Skeletal muscle satellite cell (primary cell): ENCODE data around the gene USP5.
A peak's percentile ranks its signal among the peaks of the same experiment; 100 is the strongest.

Experiments used
- H3K27me3 ChIP-seq: 2 replicates; pipeline ENCODE4 v1.7.0; 2013; ENCODE audit warnings: low read length; ENCODE audit not compliant: control insufficient read depth, insufficient read depth
- H3K36me3 ChIP-seq: 2 replicates; pipeline ENCODE4 v1.7.0; 2013; ENCODE audit warnings: mild to moderate bottlenecking, control low read depth, low read length; ENCODE audit not compliant: insufficient read depth
- H3K4me1 ChIP-seq: 2 replicates; pipeline ENCODE4 v1.7.0; 2013; ENCODE audit warnings: low read length; ENCODE audit not compliant: control insufficient read depth, insufficient read depth
- H3K4me2 ChIP-seq: 2 replicates; pipeline ENCODE4 v1.7.0; 2013; ENCODE audit warnings: mild to moderate bottlenecking, low read length
- H3K4me3 ChIP-seq: 2 replicates; pipeline ENCODE4 v1.7.0; 2013; ENCODE audit warnings: low read length
- H3K9ac ChIP-seq: 2 replicates; pipeline ENCODE4 v1.7.0; 2013; ENCODE audit warnings: mild to moderate bottlenecking, low read depth, low read length, moderate library complexity
- H3K9me3 ChIP-seq: replicated peaks from 2 replicates; pipeline ENCODE4 v1.7.0; 2013; ENCODE audit warnings: mild to moderate bottlenecking, control low read depth, low read length

The USP5 gene

DNA sequence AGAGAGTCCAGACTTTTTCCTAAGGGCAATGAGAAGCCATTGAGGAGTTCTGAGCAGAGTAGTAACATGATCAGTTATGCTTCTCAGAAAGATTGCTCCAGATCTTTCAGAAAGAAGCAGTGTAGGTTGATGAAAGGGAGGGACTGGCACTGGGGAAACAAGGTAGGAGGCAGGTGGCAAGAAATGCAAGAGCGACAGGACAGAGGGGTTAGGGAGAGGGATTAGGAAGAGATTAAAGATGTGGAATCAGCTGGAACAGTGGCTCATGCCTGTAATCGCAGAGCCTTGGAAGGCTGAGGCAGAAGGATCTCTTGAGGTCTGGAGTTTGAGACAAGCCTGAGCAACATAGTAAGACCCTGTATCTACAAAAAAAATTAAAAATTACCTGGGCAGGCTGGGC, 4.3 kb upstream of the USP5 start:
- no peaks in the 10 kb centered on the region for H3K9me3 ChIP-seq
- H3K4me1 ChIP-seq = peaks cover 16% of the 10 kb centered on the region
- no peak overlapping the region for H3K4me2 ChIP-seq
- no peak overlapping the region for H3K9ac ChIP-seq
- H3K4me3 ChIP-seq = no peak overlapping the region
- peaks cover 48% of the 10 kb centered on the region for H3K36me3 ChIP-seq
- no peaks in the 10 kb centered on the region for H3K27me3 ChIP-seq

DNA sequence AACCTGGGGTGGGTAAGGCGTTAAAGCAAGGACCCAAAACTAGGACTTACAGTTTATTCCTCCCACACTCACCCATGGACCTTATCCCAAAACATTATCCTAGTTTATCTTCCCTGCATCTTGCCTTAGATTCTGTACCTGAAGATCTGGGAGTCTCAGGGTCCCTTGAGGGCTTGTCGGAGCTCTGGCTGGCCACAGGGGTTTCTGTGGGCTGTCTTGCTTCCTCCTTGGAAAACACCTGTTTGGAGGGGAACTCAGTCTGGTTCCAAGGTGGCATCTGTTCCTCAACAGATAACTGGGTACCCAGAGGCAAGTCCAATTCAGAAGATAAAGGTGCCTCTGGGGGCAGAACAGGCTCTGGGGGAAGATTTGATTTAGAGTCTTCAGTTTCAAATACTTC, 2.5 kb upstream of the USP5 start:
- H3K9me3 ChIP-seq = no peaks in the 10 kb centered on the region
- H3K4me2 ChIP-seq = peak overlapping the region; percentile 87
- H3K4me1 ChIP-seq = peaks cover 29% of the 10 kb centered on the region
- no peak overlapping the region for H3K4me3 ChIP-seq
- no peak overlapping the region for H3K9ac ChIP-seq
- peaks cover 48% of the 10 kb centered on the region for H3K36me3 ChIP-seq
- H3K27me3 ChIP-seq = no peaks in the 10 kb centered on the region

- Histone ChIP-seq H3K36me3 (peaks cover 48% of the 10 kb centered on the region), H3K4me2 (peak overlapping the region; percentile 87), H3K9ac (peak overlapping the region; percentile 64), H3K4me3 (peak overlapping the region; percentile 90), H3K4me1 (peaks cover 29% of the 10 kb centered on the region), H3K9me3 (no peaks in the 10 kb centered on the region), H3K27me3 (no peaks in the 10 kb centered on the region)
Observed at GRCh38 chr12:6849976-6850560, 1.9 kb upstream of the USP5 start.

GRCh38 chr12:6850796-6851152, 1.2 kb upstream of the USP5 start:
- Histone ChIP-seq H3K4me1 (peaks cover 29% of the 10 kb centered on the region), H3K9ac (peak overlapping the region; percentile 64)

GRCh38 chr12:6851153-6851920, 613 bp upstream of the USP5 start, which contains the start of gene CDCA3:
Gene CDCA3, minus strand, starts transcription at chr12:6851286. Its CDS starts 334 bp downstream, at chr12:6850952.
- Histone ChIP-seq H3K4me3 (peak within 1 kb of the TSS; percentile 90), H3K9me3 (no peaks in the 10 kb centered on the region), H3K4me2 (peak within 1 kb of the TSS; percentile 87), H3K36me3 (peaks cover 49% of the 10 kb centered on the region), H3K27me3 (no peaks in the 10 kb centered on the region), H3K4me1 (peaks cover 29% of the 10 kb centered on the region), H3K9ac (peak within 1 kb of the TSS; percentile 87)

More at GRCh38 chr12:6850796-6851152, 1.2 kb upstream of the USP5 start:
- Histone ChIP-seq H3K27me3 (no peaks in the 10 kb centered on the region), H3K36me3 (peaks cover 48% of the 10 kb centered on the region), H3K4me3 (peak overlapping the region; percentile 90), H3K4me2 (peak overlapping the region; percentile 87), H3K9me3 (no peaks in the 10 kb centered on the region)

- H3K9ac ChIP-seq = peak overlapping the region; percentile 87
- H3K4me3 ChIP-seq = peak overlapping the region; percentile 90
- peak overlapping the region; percentile 88 for H3K4me2 ChIP-seq
- H3K9me3 ChIP-seq = no peaks in the 10 kb centered on the region
- H3K36me3 ChIP-seq = peaks cover 49% of the 10 kb centered on the region
- H3K27me3 ChIP-seq = no peaks in the 10 kb centered on the region
- H3K4me1 ChIP-seq = peaks cover 29% of the 10 kb centered on the region
Observed at GRCh38 chr12:6852651-6853354, 853 bp downstream of the USP5 start.

DNA sequence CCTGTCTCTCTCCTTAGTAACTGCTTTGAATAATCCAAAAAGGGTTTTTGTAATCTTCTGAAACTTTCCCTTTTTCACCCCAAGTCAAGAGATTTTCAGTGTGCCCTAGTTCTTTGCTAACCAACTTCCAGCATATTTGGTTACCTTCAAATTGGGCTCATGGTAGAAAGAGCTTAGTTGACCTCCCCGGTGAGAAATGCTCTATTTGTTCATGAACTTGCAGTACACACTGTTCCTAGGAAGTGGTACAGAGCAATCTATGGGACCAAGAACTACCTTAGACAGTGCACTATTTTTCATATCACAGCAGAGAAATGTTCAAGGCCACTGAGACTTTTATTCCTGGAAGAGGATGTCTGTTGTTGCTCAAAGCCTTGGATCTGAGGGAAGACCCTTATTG, 1.7 kb downstream of the USP5 start:
- H3K4me2 ChIP-seq = peak overlapping the region; percentile 88
- H3K27me3 ChIP-seq = no peaks in the 10 kb centered on the region
- H3K9me3 ChIP-seq = no peaks in the 10 kb centered on the region
- peaks cover 29% of the 10 kb centered on the region for H3K4me1 ChIP-seq
- H3K4me3 ChIP-seq = peak overlapping the region; percentile 90
- peak overlapping the region; percentile 87 for H3K9ac ChIP-seq
- peaks cover 52% of the 10 kb centered on the region for H3K36me3 ChIP-seq

GRCh38 chr12:6854036-6854435, 2.1 kb downstream of the USP5 start:
- Histone ChIP-seq H3K4me3 (peak overlapping the region; percentile 90), H3K36me3 (peaks cover 52% of the 10 kb centered on the region), H3K4me2 (peak overlapping the region; percentile 88), H3K9me3 (no peaks in the 10 kb centered on the region), H3K4me1 (peaks cover 29% of the 10 kb centered on the region), H3K9ac (peak overlapping the region; percentile 87), H3K27me3 (no peaks in the 10 kb centered on the region)

- no peaks in the 10 kb centered on the region for H3K9me3 ChIP-seq
- peaks cover 54% of the 10 kb centered on the region for H3K36me3 ChIP-seq
- H3K27me3 ChIP-seq = no peaks in the 10 kb centered on the region
- H3K9ac ChIP-seq = no peak overlapping the region
- no peak overlapping the region for H3K4me3 ChIP-seq
- peaks cover 19% of the 10 kb centered on the region for H3K4me1 ChIP-seq
- H3K4me2 ChIP-seq = no peak overlapping the region
Observed at GRCh38 chr12:6855322-6855721, 3.4 kb downstream of the USP5 start.

GRCh38 chr12:6858799-6859198, 6.8 kb downstream of the USP5 start:
- H3K9ac ChIP-seq = no peak overlapping the region
- no peak overlapping the region for H3K4me3 ChIP-seq
- H3K4me1 ChIP-seq = peaks cover 4% of the 10 kb centered on the region
- no peaks in the 10 kb centered on the region for H3K27me3 ChIP-seq
- no peak overlapping the region for H3K4me2 ChIP-seq
- H3K9me3 ChIP-seq = no peaks in the 10 kb centered on the region
- H3K36me3 ChIP-seq = peaks cover 89% of the 10 kb centered on the region

- H3K9ac ChIP-seq = no peak overlapping the region
- H3K9me3 ChIP-seq = no peaks in the 10 kb centered on the region
- H3K27me3 ChIP-seq = no peaks in the 10 kb centered on the region
- peaks cover 93% of the 10 kb centered on the region for H3K36me3 ChIP-seq
- no peak overlapping the region for H3K4me2 ChIP-seq
- H3K4me1 ChIP-seq = no peaks in the 10 kb centered on the region
- H3K4me3 ChIP-seq = no peak overlapping the region
Observed at GRCh38 chr12:6860116-6860515, 8.2 kb downstream of the USP5 start.
